ENCODE data around the gene MYLK3. TPM values are rescaled to one million over a fixed set of nuclear protein-coding genes. Genes with fewer than 3 reads are reported as not detected.
"Not testable (repeated sequence)": the region's sequence is repeated elsewhere in the genome, so short reads cannot be mapped to it uniquely, and the experiment has no call there.

MYLK3 gene
- total RNA-seq, 2 donors from 2014 or later: 0.29 to 0.59 TPM

GRCh38 chr16:46687486-46687885, 60.7 kb downstream of the MYLK3 start:
- DNase-seq (ENCODE audit: low spot score) (no peak), ATAC-seq (no peak)
- Mint-ChIP-seq H3K4me1 (ENCODE audit: low read depth in 2 of 2) (peaks cover 16 to 37% of the 10 kb centered on the region in 2 donors), H3K4me3 (no peak overlapping the region), H3K27ac (no peak overlapping the region), H3K36me3 (peaks cover 8% of the 10 kb centered on the region), H3K27me3 (no peaks in the 10 kb centered on the region), H3K9me3 (no peaks in the 10 kb centered on the region)

DNA sequence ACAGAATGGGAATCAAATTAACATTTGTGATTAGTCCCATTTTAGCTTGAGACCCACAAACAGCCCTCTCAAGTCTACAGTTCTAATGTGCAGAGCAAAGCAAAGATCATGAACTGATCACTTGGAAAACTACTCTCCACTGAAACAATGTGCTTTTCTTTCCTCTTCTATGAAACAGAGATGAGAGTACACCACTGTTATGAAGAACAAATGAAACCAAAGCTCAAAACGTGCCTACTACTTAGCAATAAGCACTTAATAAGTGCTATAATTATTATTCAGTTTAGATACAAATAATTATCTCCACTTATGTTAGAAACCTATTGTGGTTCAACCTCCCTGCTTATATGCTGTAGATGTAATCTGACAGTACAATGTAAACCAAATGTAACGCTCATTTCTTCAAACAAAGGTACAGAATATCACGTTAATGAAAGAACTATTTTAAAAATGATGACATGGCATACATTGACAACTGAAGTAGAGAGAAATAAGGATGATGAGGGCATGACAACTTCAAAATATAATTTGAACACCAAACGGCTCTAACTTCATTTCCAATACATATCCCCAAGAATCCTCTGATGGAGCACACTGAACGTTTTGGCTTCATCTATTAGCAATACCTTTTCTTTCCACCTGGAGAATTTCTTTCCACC, 61.2 kb downstream of the MYLK3 start:
- ATAC-seq (no peak), DNase-seq (ENCODE audit: low spot score) (no peak)
- Mint-ChIP-seq H3K36me3 (peaks cover 8% of the 10 kb centered on the region), H3K9me3 (no peaks in the 10 kb centered on the region), H3K4me1 (ENCODE audit: low read depth in 2 of 2) (peaks cover 16 to 35% of the 10 kb centered on the region in 2 donors), H3K4me3 (peak overlapping the region; percentile 26), H3K27ac (no peak overlapping the region), H3K27me3 (no peaks in the 10 kb centered on the region)

GRCh38 chr16:46681867-46682266, 66.3 kb downstream of the MYLK3 start:
- not testable (repeated sequence) for H3K27ac Mint-ChIP-seq; H3K9me3 Mint-ChIP-seq; H3K27me3 Mint-ChIP-seq; H3K4me3 Mint-ChIP-seq; DNase-seq (ENCODE audit: low spot score); ATAC-seq
- peaks cover 10% of the 10 kb centered on the region for H3K36me3 Mint-ChIP-seq
- H3K4me1 Mint-ChIP-seq (ENCODE audit: low read depth in 2 of 2): peaks cover 5 to 16% of the 10 kb centered on the region in 2 donors

- not testable (repeated sequence) for DNase-seq (ENCODE audit: low spot score); H3K4me1 Mint-ChIP-seq (ENCODE audit: low read depth in 2 of 2); H3K27ac Mint-ChIP-seq; ATAC-seq; H3K9me3 Mint-ChIP-seq; H3K27me3 Mint-ChIP-seq; H3K4me3 Mint-ChIP-seq
- peaks cover 15% of the 10 kb centered on the region for H3K36me3 Mint-ChIP-seq
Measured at GRCh38 chr16:46677943-46678342, 70.2 kb downstream of the MYLK3 start.

- DNase-seq (ENCODE audit: low spot score) (no peak), ATAC-seq (peak; percentile 74)
- Mint-ChIP-seq H3K9me3 (no peaks in the 10 kb centered on the region), H3K27me3 (no peaks in the 10 kb centered on the region), H3K4me1 (ENCODE audit: low read depth in 2 of 2) (no peaks in the 10 kb centered on the region), H3K27ac (no peak overlapping the region), H3K36me3 (peaks cover 14% of the 10 kb centered on the region), H3K4me3 (no peak overlapping the region)
Measured at GRCh38 chr16:46673320-46674013, 74.7 kb downstream of the MYLK3 start.

GRCh38 chr16:46662123-46662522, 86.0 kb downstream of the MYLK3 start:
- ATAC-seq (no peak), DNase-seq (ENCODE audit: low spot score) (no peak)
- Mint-ChIP-seq H3K4me3 (no peak overlapping the region), H3K4me1 (ENCODE audit: low read depth in 2 of 2) (no peaks in the 10 kb centered on the region), H3K36me3 (peaks cover 21% of the 10 kb centered on the region), H3K9me3 (no peaks in the 10 kb centered on the region), H3K27ac (no peak overlapping the region), H3K27me3 (no peaks in the 10 kb centered on the region)

DNA sequence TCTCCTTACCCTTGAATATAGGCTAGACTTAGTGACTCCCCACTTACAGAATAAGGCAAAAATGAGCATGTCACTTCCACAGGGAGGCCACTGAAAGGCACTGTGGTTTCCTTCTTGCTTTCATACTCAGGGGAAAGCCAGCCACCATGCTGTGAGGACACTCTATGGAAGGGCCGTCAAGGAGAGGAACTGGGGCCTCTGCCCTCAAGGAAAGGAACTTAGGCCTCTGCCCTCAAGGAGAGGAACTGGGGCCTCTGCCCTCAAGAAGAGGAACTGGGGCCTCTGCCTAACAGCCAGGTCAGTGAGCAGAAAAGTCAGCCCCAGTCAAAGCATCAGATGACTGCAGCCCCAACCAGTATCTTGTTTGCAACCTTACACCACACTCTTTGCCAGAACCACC, 89.2 kb downstream of the MYLK3 start:
- no peaks in the 10 kb centered on the region for H3K27me3 Mint-ChIP-seq
- H3K27ac Mint-ChIP-seq: no peak overlapping the region
- no peaks in the 10 kb centered on the region for H3K4me1 Mint-ChIP-seq (ENCODE audit: low read depth in 2 of 2)
- ATAC-seq (peak; percentile 11 to 69), DNase-seq (ENCODE audit: low spot score) (no peak)
- H3K9me3 Mint-ChIP-seq: no peaks in the 10 kb centered on the region
- H3K36me3 Mint-ChIP-seq: peaks cover 21% of the 10 kb centered on the region
- H3K4me3 Mint-ChIP-seq: no peak overlapping the region

Other genes with a start within 250 kb of the MYLK3 start
- 10 to 100 TPM; 32.9 to 54.6 TPM for gene SHCBP1, start 127.0 kb downstream of the MYLK3 start, total RNA-seq
- gene VPS35, start 59.2 kb downstream of the MYLK3 start, total RNA-seq: 10 to 100 TPM; 61.6 to 84.9 TPM
- gene ORC6, start 58.7 kb downstream of the MYLK3 start, total RNA-seq: 10 to 100 TPM; 26.1 to 73.1 TPM
- 10 to 100 TPM; 14.2 to 18.0 TPM for gene C16orf87, start 82.8 kb upstream of the MYLK3 start, total RNA-seq
- gene GPT2, start 136.0 kb upstream of the MYLK3 start, total RNA-seq: 10 to 100 TPM; 10.0 to 10.4 TPM
- 10 to 100 TPM; 54.0 to 58.4 TPM for gene DNAJA2, start 225.3 kb upstream of the MYLK3 start, total RNA-seq